GM12801 (cell line): ENCODE data around the gene ARHGEF6.

ENCODE experiments used
- CTCF ChIP-seq: IDR thresholded peaks from one replicate; pipeline ENCODE4 v1.5.1; 2011; ENCODE audit warnings: control low read depth; ENCODE audit not compliant: insufficient read length; ENCODE audit errors: extremely low read depth

ARHGEF6 gene

DNA sequence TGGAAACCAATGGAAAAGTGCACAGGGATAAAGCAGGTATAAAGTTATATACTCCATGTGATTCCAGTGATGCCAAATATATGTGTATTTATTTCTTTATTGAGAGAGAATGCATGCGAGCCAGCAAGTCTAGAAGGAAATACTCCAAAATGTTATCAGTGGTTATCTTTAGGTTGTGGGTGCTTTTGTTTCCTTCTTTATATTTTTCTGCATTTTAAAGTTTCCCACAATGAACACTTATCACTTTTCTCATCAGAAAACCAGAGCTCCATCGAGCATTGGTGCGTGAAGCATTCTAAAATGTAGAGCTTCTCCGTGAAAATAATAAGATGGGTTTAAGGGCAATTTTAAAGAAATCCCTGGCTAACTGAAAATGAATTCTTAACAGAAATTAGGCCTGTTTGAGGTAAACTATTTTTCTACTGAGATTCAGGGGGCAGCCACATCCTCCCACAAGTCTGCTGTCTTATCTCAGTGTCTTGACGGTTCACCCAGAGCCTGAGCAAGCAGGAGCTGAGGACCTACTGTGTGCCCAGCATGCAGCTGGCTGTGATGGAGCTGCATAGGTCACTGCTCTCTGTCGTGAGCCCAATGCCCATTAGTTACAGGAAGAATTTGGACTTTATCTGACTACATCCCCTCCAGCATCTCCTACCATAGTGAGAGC, 151.5 kb downstream of the ARHGEF6 start:
- TF ChIP-seq CTCF: no peak

- TF ChIP-seq CTCF: no peak
Measured at GRCh38 chrX:136627409-136627808, 153.3 kb downstream of the ARHGEF6 start.

DNA sequence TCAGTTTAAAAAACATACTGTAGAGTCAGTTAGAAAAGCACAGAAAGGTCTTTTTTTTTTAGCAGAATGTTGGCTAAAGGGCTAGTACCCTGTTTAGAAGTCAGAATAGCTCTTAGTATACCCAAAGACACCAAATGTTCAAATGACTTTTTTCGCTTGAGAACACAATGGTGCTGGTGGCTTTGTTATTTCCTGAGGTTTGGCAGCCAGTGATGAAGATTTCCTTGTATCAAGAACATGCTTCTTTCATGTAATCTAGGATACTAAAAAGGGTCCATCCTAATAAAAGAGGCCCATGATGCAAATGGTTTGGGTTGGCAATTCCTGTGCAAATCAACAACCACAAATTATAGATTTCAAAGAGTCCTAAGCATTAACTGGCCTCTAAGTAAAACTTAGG, 153.8 kb downstream of the ARHGEF6 start:
- no peak for TF ChIP-seq CTCF

DNA sequence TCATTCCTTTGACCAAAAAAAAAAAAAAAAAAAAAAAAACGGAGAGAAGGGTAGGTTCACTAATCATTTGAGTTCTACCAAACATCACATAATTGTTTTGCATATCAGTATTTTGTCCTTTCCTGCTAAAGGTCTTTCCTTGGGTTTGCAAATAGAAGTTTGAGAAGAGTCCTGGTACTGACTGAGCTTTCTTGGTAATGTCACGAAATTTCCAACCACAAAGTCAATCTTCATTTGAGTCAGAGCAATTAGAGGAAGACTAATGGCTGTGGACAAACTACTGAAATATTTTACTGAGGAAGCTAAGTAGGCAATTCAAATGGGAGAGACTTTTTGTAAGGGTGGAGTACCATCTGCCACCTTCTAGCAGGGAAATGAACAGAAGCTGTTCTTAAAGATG, 154.5 kb downstream of the ARHGEF6 start:
- TF ChIP-seq CTCF: no peak

- TF ChIP-seq CTCF: no peak
Measured at GRCh38 chrX:136625246-136625645, 155.5 kb downstream of the ARHGEF6 start.

DNA sequence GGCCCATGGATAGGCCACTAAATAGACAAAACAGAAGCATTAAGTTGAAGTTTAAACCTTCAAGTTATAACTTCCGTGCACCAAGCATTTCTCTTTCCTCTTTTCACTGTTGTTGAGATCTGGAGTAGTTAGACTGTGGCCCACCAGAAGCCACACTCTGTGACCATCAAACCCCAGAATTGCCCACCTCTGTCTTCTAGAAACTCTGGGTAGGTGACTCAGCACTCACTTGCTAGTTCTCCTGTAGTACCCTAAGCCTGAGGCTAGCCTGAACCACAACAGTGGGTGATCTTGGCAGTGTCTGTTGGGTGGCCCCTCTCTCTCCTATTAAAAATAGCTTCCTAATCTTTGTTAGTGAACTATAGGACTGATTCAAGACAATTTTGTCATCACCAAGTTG, 157.3 kb downstream of the ARHGEF6 start:
- no peak for TF ChIP-seq CTCF

DNA sequence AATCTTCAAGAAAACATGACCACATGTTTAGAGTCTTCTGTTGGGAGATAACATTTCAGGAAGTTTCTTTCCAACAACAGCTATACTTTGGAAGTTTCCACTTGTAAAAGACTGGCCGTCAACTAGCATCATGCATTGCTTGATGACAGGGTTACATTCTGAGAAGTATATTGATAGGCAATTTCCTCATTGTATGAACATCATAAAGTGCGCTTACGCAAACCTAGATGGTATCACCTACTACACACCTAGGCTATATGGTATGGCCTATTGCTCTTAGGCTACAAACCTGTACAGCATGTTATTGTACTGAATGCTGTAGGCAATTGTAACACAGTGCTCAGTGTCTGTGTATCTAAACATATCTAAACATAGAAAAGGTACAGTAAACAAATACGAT, 158.2 kb downstream of the ARHGEF6 start:
- no peak for TF ChIP-seq CTCF
